Gastroesophageal sphincter (tissue), 4 donors: ENCODE results near the gene CACNG4. TPM values are rescaled to one million over a fixed set of nuclear protein-coding genes. Genes with fewer than 3 reads are reported as not detected.

Source experiments
- ATAC-seq: fragments of 150-250 bp; one replicate; pipeline ENCODE4 v1.9.1; 2016; ENCODE audit warnings: mild to moderate bottlenecking, moderate library complexity
- H3K27ac ChIP-seq, 4 donors: fragments of 200-600 bp; sonication (generic) in 3 of 4; 1 replicate in 3 of 4; 2 replicates in 1 of 4; pipeline ENCODE4 v1.5.1; 2016 to 2019
- H3K27me3 ChIP-seq: fragments of 200-600 bp; sonication (generic); one replicate; pipeline ENCODE4 v1.5.1; 2019
- H3K36me3 ChIP-seq, 2 donors: fragments of 200-600 bp; sonication (generic); one replicate each; pipeline ENCODE4 v1.5.1; 2019; ENCODE audit warnings: control low read depth in 1 of 2
- H3K4me1 ChIP-seq, 3 donors: fragments of 200-600 bp; sonication (generic); 1 replicate in 2 of 3; 2 replicates in 1 of 3; pipeline ENCODE4 v1.5.1; 2016 to 2019; ENCODE audit warnings: control low read depth in 2 of 3
- H3K4me3 ChIP-seq, 2 donors: fragments of 200-600 bp; sonication (generic); one replicate each; pipeline ENCODE4 v1.5.1; 2019; ENCODE audit warnings: mild to moderate bottlenecking in 1 of 2, moderate library complexity in 1 of 2
- H3K9me3 ChIP-seq, 3 donors: fragments of 200-600 bp; sonication (generic); one replicate each; pipeline ENCODE4 v1.5.1; 2017 to 2019; ENCODE audit warnings: control low read depth in 2 of 3
- EP300 ChIP-seq: sonication (generic); formaldehyde crosslinking; IDR thresholded peaks from one replicate; pipeline ENCODE4 v1.6.1; 2017; ENCODE audit warnings: antibody characterized with exemption, mild to moderate bottlenecking
- POLR2A ChIP-seq, 2 donors: fragments of 450-650 bp; IDR thresholded peaks; one replicate each; pipeline ENCODE4 v1.6.1; 2017; ENCODE audit warnings: antibody characterized with exemption in 2 of 2, mild to moderate bottlenecking in 2 of 2, moderate library complexity in 1 of 2
- POLR2AphosphoS5 ChIP-seq: sonication (generic); formaldehyde crosslinking; IDR thresholded peaks from one replicate; pipeline ENCODE4 v1.6.1; 2017; ENCODE audit warnings: antibody characterized with exemption
- WGBS, 2 donors: methylation state at CpG; one replicate each; pipeline ENCODE4 v1.1.5; 2018; ENCODE audit warnings: low coverage in 1 of 2; 5-methylcytosine and 5-hydroxymethylcytosine counted together
- total RNA-seq, 4 donors: library from RNA; depleted of rRNA; stranded (reverse); fragments of >200 nt; gene quantifications; one replicate each; pipeline ENCODE4 v1.1.0, GENCODE V29; 2016
- TF ChIP-seq, protein P1 (sequence below), 4 experiments: fragments of 200-600 bp in 2 of 4; fragments of 450-650 bp in 2 of 4; sonication (generic) in 1 of 4; IDR thresholded peaks; one replicate each; pipeline ENCODE4 v1.5.1; 2017 to 2019; ENCODE audit warnings: antibody characterized with exemption in 4 of 4, mild to moderate bottlenecking in 2 of 4, moderate library complexity in 2 of 4

CACNG4 gene
- total RNA-seq, 4 donors from 2014 or later: 0.13 to 13.5 (median 2.1) TPM; not detected in 1

GRCh38 chr17:67055041-67055443 is 90.5 kb downstream of the CACNG4 start:
- Histone ChIP-seq H3K4me3 (no peak overlapping the region), H3K9me3 (peaks cover 0 to 2% (median 0%) of the 10 kb centered on the region in 3 donors), H3K36me3 (no peaks in the 10 kb centered on the region), H3K27me3 (no peaks in the 10 kb centered on the region), H3K4me1 (no peaks in the 10 kb centered on the region), H3K27ac (no peak overlapping the region)
- no peak for ATAC-seq
- TF ChIP-seq, protein P1, sequence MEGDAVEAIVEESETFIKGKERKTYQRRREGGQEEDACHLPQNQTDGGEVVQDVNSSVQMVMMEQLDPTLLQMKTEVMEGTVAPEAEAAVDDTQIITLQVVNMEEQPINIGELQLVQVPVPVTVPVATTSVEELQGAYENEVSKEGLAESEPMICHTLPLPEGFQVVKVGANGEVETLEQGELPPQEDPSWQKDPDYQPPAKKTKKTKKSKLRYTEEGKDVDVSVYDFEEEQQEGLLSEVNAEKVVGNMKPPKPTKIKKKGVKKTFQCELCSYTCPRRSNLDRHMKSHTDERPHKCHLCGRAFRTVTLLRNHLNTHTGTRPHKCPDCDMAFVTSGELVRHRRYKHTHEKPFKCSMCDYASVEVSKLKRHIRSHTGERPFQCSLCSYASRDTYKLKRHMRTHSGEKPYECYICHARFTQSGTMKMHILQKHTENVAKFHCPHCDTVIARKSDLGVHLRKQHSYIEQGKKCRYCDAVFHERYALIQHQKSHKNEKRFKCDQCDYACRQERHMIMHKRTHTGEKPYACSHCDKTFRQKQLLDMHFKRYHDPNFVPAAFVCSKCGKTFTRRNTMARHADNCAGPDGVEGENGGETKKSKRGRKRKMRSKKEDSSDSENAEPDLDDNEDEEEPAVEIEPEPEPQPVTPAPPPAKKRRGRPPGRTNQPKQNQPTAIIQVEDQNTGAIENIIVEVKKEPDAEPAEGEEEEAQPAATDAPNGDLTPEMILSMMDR (IDR thresholded peaks at IDR 0.05): no peak
- TF ChIP-seq POLR2A (IDR thresholded peaks at IDR 0.05) (no peak), POLR2AphosphoS5 (no peak), EP300 (no peak)
- WGBS, 2 donors: 92% methylated on average over 2 to 5 of the region's 19 CpGs

- H3K27ac ChIP-seq: no peak overlapping the region
- H3K4me3 ChIP-seq: no peak overlapping the region
- 75 to 88% methylated on average over 6 to 14 of the region's 29 CpGs for WGBS, 2 donors
- TF ChIP-seq, protein P1 (IDR thresholded peaks at IDR 0.05): no peak
- TF ChIP-seq POLR2AphosphoS5: no peak
- ATAC-seq: no peak
- H3K9me3 ChIP-seq: no peaks in the 10 kb centered on the region
- no peaks in the 10 kb centered on the region for H3K36me3 ChIP-seq
- H3K4me1 ChIP-seq: no peaks in the 10 kb centered on the region
- H3K27me3 ChIP-seq: no peaks in the 10 kb centered on the region
Observed at GRCh38 chr17:67055811-67056745, 91.6 kb downstream of the CACNG4 start.

DNA sequence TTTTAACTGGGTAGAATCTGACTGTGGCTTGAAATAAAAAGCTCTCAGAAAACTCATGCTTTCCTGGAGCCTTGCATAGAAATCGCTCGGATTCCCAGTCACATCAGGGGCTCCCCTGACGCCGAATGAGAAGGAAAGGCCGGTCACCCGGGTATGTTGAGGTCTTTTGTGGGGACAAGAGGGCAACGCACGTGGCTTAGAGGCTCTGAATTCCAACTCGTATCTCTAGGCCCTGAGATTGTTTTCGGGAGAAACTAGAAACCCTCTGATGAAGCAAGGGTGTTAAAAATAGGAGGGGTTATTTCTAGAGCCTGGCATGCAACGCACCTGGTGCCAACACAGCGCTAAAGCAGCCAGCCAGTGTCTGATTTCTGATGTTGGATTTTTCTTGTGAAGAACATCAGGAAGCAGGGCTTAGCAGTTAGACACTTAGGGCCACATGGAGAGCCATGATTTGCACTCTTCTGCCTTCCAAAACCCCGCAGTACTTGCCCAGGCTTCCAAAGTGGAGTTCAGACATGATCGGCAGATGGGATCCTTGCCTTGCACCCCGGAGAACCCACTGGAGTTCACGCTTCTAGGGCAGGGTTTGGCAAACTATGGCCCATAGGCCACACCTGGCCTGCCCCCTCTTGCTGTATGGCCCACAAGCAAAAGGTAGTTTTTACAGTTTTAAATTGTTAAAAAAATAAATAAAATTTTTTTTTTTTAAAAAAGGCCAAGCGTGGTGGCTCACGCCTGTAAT is 92.4 kb downstream of the CACNG4 start:
- no peak for ATAC-seq
- Histone ChIP-seq H3K4me1 (no peaks in the 10 kb centered on the region), H3K27me3 (no peaks in the 10 kb centered on the region), H3K27ac (no peak overlapping the region), H3K4me3 (no peak overlapping the region), H3K36me3 (no peaks in the 10 kb centered on the region), H3K9me3 (no peaks in the 10 kb centered on the region)
- no peak for TF ChIP-seq POLR2A (IDR thresholded peaks at IDR 0.05)
- no peak for TF ChIP-seq POLR2AphosphoS5
- TF ChIP-seq, protein P1 (IDR thresholded peaks at IDR 0.05): no peak
- no peak for TF ChIP-seq EP300
- WGBS, 2 donors: 79 to 82% methylated on average over 7 to 13 of the region's 18 CpGs

- TF ChIP-seq POLR2A (IDR thresholded peaks at IDR 0.05) (no peak), POLR2AphosphoS5 (no peak), EP300 (no peak)
- TF ChIP-seq, protein P1 (IDR thresholded peaks at IDR 0.05): no peak
- Histone ChIP-seq H3K4me1 (no peaks in the 10 kb centered on the region), H3K4me3 (no peak overlapping the region), H3K9me3 (no peaks in the 10 kb centered on the region), H3K36me3 (no peaks in the 10 kb centered on the region), H3K27me3 (no peaks in the 10 kb centered on the region), H3K27ac (no peak overlapping the region)
- no peak for ATAC-seq
- 91 to 97% methylated on average over 5 of the region's 8 CpGs for WGBS, 2 donors
Observed at GRCh38 chr17:67058036-67058435, 93.5 kb downstream of the CACNG4 start.
